GM12801 (cell line): ENCODE results near the gene SIX6.

Source experiments
- TF ChIP-seq, protein P1 (sequence below): IDR thresholded peaks from one replicate; pipeline ENCODE4 v1.5.1; 2011; ENCODE audit warnings: control low read depth; ENCODE audit not compliant: insufficient read length; ENCODE audit errors: extremely low read depth

SIX6 gene

DNA sequence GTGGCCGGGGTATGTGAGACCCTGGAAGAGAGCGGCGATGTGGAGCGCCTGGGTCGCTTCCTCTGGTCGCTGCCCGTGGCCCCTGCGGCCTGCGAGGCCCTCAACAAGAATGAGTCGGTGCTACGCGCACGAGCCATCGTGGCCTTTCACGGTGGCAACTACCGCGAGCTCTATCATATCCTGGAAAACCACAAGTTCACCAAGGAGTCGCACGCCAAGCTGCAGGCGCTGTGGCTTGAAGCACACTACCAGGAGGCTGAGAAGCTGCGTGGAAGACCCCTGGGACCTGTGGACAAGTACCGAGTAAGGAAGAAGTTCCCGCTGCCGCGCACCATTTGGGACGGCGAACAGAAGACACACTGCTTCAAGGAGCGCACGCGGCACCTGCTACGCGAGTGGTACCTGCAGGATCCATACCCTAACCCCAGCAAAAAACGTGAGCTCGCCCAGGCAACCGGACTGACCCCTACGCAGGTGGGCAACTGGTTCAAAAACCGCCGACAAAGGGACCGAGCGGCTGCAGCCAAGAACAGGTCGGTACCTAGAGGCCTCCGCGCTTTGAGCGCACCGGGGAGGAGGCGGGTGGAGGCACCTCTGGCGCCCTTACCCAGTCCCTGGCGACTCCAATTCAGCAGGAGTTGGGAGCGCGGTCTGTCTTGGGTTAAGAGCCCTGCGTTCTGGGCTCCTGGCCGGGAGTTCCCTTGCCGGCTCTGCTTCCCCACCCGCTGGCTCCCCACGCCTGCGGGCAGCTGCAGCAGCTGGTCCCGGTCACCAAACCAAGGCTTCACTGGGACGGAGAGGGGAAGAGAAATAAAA, 700 bp downstream of the SIX6 start:
- TF ChIP-seq, protein P1, sequence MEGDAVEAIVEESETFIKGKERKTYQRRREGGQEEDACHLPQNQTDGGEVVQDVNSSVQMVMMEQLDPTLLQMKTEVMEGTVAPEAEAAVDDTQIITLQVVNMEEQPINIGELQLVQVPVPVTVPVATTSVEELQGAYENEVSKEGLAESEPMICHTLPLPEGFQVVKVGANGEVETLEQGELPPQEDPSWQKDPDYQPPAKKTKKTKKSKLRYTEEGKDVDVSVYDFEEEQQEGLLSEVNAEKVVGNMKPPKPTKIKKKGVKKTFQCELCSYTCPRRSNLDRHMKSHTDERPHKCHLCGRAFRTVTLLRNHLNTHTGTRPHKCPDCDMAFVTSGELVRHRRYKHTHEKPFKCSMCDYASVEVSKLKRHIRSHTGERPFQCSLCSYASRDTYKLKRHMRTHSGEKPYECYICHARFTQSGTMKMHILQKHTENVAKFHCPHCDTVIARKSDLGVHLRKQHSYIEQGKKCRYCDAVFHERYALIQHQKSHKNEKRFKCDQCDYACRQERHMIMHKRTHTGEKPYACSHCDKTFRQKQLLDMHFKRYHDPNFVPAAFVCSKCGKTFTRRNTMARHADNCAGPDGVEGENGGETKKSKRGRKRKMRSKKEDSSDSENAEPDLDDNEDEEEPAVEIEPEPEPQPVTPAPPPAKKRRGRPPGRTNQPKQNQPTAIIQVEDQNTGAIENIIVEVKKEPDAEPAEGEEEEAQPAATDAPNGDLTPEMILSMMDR: no peak

DNA sequence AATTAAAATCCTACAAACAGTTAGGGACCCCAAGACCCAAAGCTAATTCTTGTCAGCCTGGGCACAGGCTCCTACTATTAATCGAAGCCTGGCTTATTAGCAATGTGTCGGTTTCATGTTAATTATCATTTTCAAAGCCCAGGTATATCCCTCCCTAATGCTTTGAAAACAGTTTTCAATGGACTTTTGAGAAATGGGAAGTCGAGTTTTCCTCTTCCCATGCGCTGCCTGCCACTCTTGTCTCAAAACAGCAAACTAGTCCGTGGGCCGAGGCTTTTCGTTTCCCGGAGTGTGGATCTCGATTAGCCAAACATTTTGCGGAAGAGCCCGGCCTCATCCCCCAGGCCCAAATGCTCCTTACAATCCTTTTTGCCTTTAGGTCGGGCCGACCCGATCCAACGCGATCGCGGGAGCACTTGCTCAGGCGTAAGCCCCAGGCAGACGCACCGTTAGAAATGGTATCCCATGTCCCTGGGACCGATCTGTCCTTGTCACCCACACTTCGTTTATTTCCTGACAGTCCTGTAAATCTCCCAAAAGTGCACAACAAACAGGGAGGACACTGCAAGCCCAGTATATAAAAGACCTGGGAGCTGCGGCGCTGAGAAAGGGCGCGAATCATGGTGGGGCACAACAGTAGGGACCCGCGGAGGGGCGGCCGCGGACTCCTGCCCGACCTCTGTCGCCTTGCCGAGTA, 1.5 kb downstream of the SIX6 start:
- TF ChIP-seq, protein P1: no peak

DNA sequence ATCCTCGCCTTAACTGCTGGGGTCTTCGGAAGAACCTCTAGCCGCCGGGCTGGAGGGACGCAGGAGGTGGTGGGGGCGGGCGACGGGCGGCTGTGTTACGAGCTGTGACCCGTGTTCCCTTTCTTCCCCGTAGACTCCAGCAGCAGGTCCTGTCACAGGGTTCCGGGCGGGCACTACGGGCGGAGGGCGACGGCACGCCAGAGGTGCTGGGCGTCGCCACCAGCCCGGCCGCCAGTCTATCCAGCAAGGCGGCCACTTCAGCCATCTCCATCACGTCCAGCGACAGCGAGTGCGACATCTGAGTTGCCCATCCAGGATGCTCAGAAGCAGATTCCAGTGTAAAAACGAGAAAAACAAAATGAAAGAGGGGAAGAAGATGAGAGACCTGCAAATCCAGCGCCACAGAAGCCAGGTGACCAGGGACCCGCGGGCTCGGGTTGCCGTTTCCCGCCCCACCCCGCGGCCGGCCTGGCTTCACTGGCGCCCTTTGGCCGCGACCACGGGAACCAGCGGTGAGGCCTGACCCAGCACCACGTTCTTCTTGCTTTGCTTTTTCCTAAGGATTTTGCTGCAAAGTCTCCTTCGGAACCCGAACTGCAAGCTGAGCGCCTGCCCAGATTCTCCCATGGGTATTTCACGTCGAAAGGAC, 2.1 kb downstream of the SIX6 start:
- TF ChIP-seq, protein P1: no peak

DNA sequence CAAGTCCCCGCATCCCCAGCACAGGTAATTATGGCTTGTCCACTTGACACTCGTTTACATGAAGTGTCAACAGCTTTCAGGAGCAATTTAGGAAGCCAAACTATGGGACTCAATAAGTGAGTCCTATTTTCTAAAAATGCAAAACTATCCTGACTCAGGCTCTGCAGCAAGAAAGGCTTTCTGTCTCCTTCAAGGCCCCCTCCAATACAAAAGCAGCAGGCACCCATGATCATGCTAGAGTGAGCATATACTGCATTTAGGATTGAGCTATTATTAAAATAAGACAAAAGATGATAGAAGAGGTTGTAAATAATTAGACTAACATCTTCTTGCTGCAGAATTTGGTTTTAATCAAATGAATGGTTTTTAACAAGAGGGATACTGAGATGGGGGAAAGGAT, 3.2 kb downstream of the SIX6 start:
- TF ChIP-seq, protein P1: no peak

DNA sequence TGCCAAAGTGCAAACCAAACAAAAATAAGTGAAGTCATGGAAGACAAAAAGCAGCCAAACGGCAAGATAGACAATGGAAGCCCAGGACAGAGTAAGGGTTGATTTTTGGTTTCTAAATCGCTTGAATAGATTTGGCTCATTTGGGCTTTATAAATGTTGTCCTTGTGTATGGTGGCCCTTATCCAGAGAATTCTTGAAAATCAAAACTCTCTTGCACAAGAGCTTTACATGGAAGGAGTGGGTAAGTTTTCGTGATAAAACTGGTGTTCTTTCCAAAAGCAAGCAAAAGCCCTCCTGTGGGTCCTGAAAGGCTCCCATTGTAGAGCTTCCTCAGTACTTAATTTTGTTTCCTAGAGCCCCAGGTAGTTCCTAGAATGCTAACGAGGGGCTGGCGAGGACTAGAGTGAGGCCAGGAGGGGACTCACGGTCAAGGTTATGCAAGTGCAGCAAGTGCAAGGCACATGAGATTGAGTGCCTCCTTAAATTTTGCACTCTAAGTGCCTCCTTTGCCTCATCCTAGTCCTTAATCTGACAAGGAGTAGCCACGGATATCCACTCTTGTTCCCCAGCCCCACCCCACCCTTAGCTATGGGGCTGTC, 4.1 kb downstream of the SIX6 start:
- TF ChIP-seq, protein P1: no peak

DNA sequence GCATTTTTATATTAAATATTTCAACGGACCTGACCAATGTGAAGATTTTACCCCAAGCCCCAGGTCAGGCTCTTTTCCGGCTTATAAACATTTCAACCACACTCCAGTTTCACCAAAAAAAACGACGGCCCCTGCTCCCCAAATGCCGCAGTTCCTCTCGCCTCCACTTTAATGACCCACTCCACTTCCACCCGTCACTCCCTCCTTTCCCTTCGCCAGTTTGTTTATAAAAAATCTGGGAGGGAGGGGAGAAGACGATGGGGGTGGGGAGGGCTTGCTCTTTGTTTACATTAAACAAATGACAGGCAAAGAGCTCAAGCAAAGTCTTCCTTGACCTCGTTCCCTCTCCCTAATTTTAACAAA, 5.4 kb downstream of the SIX6 start:
- TF ChIP-seq, protein P1: no peak
